H7 (cell line): ENCODE results near the gene PCNX2. TPM values are rescaled to one million over a fixed set of nuclear protein-coding genes. Genes with fewer than 3 reads are reported as not detected.
"Not testable (repeated sequence)": the region's sequence is repeated elsewhere in the genome, so short reads cannot be mapped to it uniquely, and the experiment has no call there.

Source experiments
- DNase-seq: peaks from one replicate; pipeline ENCODE4 v3.0.0; 2012
- H3K27me3 ChIP-seq: 2 replicates; pipeline ENCODE4 v1.6.0; 2011; ENCODE audit warnings: mild to moderate bottlenecking, low read length; ENCODE audit not compliant: control insufficient read depth, insufficient read depth
- H3K36me3 ChIP-seq: replicated peaks from 2 replicates; pipeline ENCODE4 v1.5.1; 2011; ENCODE audit warnings: low read length; ENCODE audit not compliant: control insufficient read depth, insufficient read depth
- H3K4me3 ChIP-seq: 2 replicates; pipeline ENCODE4 v1.5.1; 2011; ENCODE audit warnings: low read depth, mild to moderate bottlenecking, control low read depth, low read length, moderate library complexity; ENCODE audit not compliant: insufficient read depth
- total RNA-seq: library from RNA; depleted of rRNA; stranded (reverse); fragments of >200 nt; shearing (Covaris generic); gene quantifications from 2 replicates; pipeline ENCODE4 v1.2.3, GENCODE V29; 2014

Gene PCNX2
- total RNA-seq, 1 experiment from 2014 or later = 43.8 TPM

DNA sequence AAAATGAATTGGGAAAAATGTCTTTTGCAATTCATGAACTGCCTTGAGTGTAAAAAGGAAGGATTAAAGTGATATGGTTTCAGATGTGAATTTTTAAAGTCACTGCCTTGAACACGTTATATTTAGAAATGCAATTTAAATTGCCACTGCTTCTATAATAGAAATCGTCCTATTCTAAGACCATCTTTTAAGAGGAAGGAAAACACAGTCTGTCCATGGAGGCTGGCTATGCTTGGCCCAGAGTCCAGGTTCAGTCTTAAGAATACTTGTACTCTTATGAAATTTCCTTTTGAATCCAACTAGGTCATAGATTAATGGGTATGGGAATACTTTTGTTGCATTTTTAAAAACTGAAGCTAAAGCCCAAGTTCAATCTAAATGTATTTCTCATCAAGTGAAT lies 86.0 kb downstream of the PCNX2 start:
- Histone ChIP-seq H3K27me3 (no peaks in the 10 kb centered on the region), H3K36me3 (peaks cover 19% of the 10 kb centered on the region), H3K4me3 (no peak overlapping the region)

DNA sequence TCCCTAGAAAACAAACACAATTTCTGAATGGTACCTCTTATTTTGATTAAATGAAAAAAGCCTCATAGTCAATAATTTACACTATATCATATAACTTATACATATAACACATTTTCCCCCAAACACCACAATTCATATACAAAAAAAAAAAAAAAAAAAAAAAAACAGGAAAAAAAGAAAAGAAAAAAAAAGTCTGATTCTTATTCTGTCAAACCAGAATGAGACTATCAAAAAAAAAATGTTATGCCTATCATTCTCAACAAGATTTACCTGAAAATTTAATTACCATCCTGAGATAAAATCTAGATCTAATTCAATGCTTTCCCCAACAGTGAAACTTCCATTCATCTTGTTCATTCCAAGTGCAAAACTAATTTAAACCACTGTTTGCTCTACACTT lies 86.8 kb downstream of the PCNX2 start:
- Histone ChIP-seq H3K4me3 (no peak overlapping the region), H3K36me3 (peaks cover 23% of the 10 kb centered on the region), H3K27me3 (no peaks in the 10 kb centered on the region)
- no peak for DNase-seq

More for the DNA sequence above, 86.0 kb downstream of the PCNX2 start:
- no peak for DNase-seq

DNA sequence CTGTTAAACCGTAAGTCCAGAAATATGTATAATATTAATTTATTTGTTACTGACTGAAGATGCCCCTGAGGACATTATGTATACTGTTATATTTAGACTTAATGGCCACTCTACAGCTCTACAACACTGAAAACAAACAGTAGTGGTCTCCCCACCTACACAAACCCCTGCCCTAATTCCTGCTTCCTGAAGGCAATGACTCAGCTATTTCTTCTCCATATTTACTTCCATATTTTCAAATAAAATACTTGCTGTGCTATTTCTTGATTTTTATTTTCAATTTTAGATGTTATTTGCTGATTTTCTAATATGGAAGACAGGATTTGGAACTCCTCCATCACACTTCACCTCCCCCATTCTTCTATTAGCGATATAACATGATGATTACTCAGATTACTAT lies 97.6 kb downstream of the PCNX2 start:
- Histone ChIP-seq H3K36me3 (peaks cover 21% of the 10 kb centered on the region), H3K27me3 (no peaks in the 10 kb centered on the region), H3K4me3 (no peak overlapping the region)
- no peak for DNase-seq

DNA sequence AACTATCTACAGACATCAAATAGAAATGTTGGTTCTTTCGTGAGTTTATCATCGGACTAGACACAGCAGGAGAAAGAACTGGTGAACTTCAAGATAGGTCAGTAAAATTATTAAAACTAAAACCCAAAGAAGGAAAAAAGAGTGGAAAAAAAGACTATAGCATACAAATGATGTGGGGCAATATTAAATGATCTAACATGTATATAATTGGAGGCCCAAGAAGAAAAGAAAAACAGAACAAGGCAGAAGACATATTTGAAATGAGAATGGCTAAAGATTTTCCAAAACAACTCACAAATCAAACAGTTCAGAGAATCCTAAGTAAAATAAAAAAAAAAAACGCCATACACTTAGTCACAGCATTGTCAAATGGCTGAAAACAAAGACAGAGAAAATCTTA lies 101.8 kb downstream of the PCNX2 start:
- H3K36me3 ChIP-seq = peaks cover 7% of the 10 kb centered on the region
- DNase-seq = no peak
- no peak overlapping the region for H3K4me3 ChIP-seq
- H3K27me3 ChIP-seq = no peaks in the 10 kb centered on the region

DNA sequence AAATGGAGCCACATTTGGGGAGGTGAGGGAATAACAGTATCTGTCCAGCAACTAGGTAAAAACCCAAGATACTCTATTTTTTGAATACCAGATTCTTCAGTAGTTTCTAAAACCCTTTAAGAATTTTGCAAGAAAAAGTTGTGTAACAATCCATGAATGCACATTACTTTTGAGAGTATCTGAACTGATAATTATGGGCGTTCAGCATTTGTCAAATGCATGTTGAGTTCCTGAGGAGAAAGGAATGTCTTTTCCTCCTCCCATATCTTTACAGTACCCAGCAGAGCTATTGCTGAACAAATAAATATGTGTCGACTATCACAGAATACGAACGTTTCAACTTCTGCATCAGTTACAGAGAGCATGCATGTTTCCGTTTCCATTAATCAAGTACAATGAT lies 104.5 kb downstream of the PCNX2 start:
- DNase-seq = no peak
- peaks cover 7% of the 10 kb centered on the region for H3K36me3 ChIP-seq
- H3K4me3 ChIP-seq = no peak overlapping the region
- H3K27me3 ChIP-seq = no peaks in the 10 kb centered on the region

DNA sequence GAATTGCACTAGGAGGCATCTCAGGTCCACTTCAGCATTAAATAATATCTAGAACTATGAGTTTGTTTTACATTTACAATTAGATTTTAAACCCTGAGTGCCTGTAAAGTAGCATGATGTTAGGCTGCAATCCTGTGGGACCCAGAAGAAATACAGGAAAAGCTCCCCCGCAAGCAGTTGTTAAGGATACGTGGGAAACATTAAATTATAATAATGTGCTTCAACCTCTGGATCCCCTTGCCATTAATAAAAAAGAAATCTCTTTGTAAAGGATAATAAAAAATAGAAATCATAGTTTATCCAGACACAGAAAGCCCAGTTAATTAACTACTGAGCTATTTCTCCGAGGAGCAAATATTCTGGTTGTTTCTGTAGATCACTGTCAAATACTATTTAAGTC lies 106.0 kb downstream of the PCNX2 start:
- DNase-seq = no peak
- H3K4me3 ChIP-seq = no peak overlapping the region
- H3K27me3 ChIP-seq = no peaks in the 10 kb centered on the region
- H3K36me3 ChIP-seq = peaks cover 5% of the 10 kb centered on the region

DNA sequence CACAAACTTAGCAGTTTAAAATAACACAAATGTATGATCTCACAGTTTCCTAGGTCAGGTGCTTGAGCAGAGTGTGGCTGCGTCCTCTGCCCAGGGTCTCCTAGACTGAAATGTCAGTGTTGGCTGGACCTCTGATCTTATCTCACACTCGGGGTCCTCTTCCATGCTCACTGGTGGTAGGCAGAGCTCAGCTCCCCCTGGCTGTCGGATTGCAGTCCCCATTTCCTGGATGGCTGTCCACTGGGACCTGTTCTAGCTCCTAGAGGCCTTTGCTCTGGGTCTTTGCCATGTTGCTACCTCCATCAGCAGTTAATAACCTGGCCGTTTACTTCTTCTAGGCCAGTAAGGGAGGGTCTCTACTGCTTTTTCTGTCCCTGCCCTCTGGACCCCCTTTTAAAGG lies 107.5 kb downstream of the PCNX2 start:
- H3K27me3 ChIP-seq = no peaks in the 10 kb centered on the region
- no peak for DNase-seq

DNA sequence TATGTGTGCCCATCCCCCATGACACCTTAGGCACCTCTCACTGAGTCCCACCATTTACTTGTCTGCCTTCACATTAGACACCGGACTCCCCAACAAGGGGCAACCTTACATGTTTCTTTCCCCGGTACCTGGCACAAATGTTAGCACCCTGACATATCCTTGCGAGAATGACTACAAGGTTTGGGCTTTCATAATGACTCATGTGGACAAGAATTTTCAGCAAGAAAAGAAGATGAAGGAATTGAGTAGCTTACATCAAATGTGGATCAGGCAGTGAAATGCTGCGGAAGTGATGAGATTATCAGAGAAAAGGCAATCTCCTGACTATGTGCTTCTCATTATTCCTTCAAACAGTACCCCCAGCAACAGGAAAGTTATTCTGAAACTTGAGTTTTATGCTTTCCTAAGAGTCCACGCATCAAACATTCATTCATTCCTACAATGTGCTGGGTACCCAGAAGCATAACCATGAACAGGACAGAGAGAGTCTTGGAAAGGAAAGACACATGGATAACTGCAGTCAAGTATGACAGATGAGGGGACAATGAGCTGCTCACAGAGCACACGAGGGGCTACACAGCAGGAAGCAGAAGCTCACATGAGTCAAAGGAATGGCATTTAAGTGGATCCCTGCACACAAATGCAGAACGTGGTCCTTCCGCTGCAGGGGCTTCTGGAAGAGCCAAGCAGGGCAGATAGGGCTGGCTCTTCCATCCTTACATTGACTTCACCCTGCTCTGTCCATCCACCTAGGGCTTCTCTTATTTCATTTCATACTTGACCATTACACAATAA lies 112.1 kb downstream of the PCNX2 start:
- Histone ChIP-seq H3K4me3 (no peak overlapping the region), H3K27me3 (no peaks in the 10 kb centered on the region), H3K36me3 (peaks cover 13% of the 10 kb centered on the region)
- DNase-seq = no peak

More for the DNA sequence above, 107.5 kb downstream of the PCNX2 start:
- no peak overlapping the region for H3K4me3 ChIP-seq
- H3K36me3 ChIP-seq = peaks cover 5% of the 10 kb centered on the region

DNA sequence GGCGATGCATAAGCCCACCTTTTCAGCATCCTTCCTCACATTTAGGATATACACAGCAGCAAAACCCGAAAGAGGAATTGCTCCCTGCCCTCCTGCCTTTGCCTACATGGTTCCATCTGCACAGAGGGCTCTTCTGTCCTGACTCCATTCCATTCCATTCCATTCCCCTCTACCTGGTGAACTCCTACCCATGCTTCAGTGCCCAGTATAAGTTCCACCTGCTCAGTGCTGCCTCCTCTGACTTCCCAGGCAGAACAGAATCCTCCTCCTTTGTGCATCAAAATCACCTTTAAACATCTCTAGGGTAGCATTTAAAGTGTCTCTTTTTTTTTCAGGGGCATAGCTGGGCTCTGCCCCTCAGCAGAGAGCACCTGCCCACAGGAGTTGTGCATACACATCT lies 112.9 kb downstream of the PCNX2 start:
- DNase-seq = no peak
- H3K27me3 ChIP-seq = no peaks in the 10 kb centered on the region

DNA sequence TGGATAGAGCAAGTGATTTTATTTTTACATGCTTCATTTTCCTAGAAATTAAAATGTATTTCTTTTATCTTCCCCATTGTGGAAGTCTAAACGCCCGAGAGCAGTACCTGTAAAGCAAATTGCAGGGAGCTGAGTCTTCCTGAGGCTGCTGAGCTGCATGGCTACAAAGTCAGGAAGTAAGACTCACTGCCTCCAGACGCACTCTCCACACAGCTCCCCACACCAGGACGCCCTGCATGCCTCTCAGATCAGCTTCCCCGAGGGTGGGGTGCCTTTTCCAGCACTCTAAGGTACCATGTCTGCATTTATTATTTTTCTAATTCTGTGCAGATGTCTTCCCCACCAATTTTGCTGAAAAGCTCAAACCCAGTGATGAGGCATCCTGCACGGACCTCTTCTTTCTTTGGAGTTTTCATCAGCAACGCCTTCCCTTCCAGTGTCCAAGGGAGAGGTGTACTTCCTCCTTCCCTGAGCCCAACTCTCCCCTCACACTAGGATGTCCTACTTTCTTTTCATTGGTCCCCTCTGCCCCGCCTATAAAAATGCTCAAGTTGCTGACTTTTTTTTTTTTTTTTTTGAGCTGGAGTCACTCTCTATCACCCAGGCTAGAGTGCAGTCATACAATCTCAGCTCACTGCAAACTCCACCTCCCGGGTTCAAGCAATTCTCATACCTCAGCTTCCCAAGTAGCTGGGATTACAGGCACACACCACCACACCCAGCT lies 114.7 kb downstream of the PCNX2 start:
- H3K27me3 ChIP-seq = no peaks in the 10 kb centered on the region
- no peak for DNase-seq

More for the DNA sequence above, 112.9 kb downstream of the PCNX2 start:
- H3K36me3 ChIP-seq = peaks cover 16% of the 10 kb centered on the region
- H3K4me3 ChIP-seq = no peak overlapping the region

DNA sequence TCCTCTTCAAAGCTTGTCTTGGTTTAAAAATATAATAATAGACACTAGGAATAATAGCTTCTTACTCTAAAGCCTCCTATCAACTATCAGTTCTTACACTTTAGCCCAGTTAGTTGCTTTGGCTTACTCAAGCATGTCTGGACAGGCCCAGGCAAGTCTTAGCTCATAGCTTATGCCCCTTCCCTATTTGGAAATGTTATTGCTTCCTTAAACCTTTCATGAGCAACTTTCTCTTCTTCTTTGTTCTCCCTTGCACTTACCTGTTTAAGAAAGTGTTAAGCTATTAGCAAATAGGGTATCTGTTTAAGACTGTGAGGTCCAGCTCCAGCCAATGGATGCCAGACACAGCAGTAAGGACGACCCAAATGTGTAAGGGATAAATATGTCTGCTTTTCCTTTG lies 115.9 kb downstream of the PCNX2 start:
- H3K4me3 ChIP-seq, DNase-seq, H3K27me3 ChIP-seq: not testable (repeated sequence)
- peaks cover 28% of the 10 kb centered on the region for H3K36me3 ChIP-seq

More for the DNA sequence above, 114.7 kb downstream of the PCNX2 start:
- peaks cover 22% of the 10 kb centered on the region for H3K36me3 ChIP-seq
- H3K4me3 ChIP-seq = no peak overlapping the region

DNA sequence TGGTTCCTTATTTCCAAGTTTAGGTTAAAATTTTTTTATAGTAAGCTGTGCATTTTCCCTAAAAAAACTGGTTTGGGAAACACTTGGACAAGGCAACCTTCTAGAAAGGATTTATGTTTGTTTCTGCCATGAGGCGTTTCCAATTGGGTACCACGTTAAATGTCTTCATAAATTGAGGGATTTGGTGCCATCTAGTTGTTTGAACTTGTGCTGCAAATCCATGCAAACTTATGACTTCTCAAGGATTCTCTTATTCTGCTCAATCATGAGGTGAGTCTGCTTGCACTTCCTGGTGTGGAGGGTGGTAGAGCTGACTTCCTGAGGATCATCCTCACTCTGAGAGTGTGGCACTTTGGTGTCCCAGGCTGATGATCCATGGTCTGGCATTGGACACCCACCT lies 123.3 kb downstream of the PCNX2 start:
- peak; percentile 3 for DNase-seq
- no peaks in the 10 kb centered on the region for H3K27me3 ChIP-seq
- H3K36me3 ChIP-seq = peaks cover 18% of the 10 kb centered on the region
- H3K4me3 ChIP-seq = no peak overlapping the region

DNA sequence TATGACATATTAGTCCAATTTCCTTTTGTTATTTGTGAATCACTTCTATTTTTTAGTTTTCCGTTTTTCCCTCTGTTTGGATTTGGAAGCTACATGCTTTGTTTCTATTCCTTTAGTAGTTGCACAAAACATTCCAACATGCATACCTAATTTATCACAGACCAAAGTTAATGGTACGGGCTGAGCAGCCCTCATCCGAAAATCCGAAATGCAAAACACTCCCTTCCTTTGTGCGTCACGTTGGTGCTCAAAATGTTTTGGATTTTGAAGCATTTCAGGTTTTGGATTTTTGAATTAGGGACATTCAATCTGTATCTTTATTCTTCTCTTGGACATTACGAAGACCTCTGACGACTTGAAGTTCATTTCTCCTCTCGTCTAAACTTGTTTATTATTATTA lies 124.8 kb downstream of the PCNX2 start:
- Histone ChIP-seq H3K4me3 (no peak overlapping the region), H3K36me3 (peaks cover 11% of the 10 kb centered on the region), H3K27me3 (no peaks in the 10 kb centered on the region)
- no peak for DNase-seq

DNA sequence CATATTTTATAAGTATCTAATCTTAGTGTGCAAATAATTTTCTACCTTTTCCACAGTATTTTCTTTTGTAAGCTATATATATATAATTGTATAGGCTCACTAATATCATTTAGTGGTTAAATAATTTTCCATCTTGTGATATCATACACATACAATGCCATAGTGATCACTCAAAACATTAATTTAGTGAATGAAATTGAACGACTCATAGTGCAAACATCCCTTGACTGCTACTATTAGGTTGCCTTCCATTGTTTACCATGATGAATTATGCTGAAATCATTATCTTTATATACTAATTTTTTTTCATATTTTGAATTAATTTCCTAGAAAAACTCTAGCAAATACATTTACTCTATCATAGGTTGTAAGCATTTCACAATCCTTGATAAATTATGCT lies 127.1 kb downstream of the PCNX2 start:
- Histone ChIP-seq H3K36me3 (peaks cover 11% of the 10 kb centered on the region), H3K4me3 (no peak overlapping the region), H3K27me3 (no peaks in the 10 kb centered on the region)
- DNase-seq = no peak

DNA sequence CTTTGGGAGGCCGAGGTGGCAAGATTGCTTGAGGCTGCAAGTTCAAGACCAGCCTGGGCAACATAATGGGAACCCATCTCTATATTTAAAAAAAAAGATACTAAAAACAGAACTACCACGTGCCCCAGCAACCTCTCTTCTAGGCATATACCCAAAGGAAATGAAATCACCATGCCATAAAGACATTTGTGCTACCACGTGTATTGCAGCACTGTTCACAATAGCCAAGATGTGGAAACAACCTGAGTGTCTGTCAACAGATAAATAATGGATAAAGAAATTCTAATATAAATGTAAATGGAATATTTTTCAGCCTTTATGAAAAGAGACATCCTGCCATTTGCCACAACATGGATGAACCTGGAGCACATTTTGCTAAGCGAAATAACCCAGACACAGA lies 128.6 kb downstream of the PCNX2 start:
- DNase-seq = no peak
- Histone ChIP-seq H3K36me3 (peaks cover 7% of the 10 kb centered on the region; the same call in 1 of the 2 replicates), H3K4me3 (no peak overlapping the region), H3K27me3 (no peaks in the 10 kb centered on the region)
